ENCODE results near the gene BIRC5. TPM values are rescaled to one million over a fixed set of nuclear protein-coding genes. Genes with fewer than 3 reads are reported as not detected.
A peak's percentile ranks its signal among the peaks of the same experiment; 100 is the strongest.
"Not testable (repeated sequence)": the region's sequence is repeated elsewhere in the genome, so short reads cannot be mapped to it uniquely, and the experiment has no call there.

The BIRC5 gene
- polyA plus RNA-seq, result 1 to 10 TPM; 3.6 to 5.5 (median 4.5) TPM

GRCh38 chr17:78214016-78214705 is at the start of gene BIRC5:
TSS of gene BIRC5 (plus strand) at chr17:78214253. CDS start at chr17:78214317, 64 bp downstream.
- Mint-ChIP-seq H3K36me3 (no peaks in the 10 kb centered on the region), H3K4me3 (peak within 1 kb of the TSS; percentile 69 to 85 (median 80)), H3K9me3 (no peaks in the 10 kb centered on the region), H3K27me3 (ENCODE audit: low read depth in 3 of 3) (no peaks in the 10 kb centered on the region), H3K27ac (peak within 1 kb of the TSS in 1 of 6 donors; percentile 34), H3K4me1 (peaks cover 0 to 3% of the 10 kb centered on the region in 2 donors)
- DNase-seq, result peak; percentile 84 to 86 (median 85)

- H3K4me1 Mint-ChIP-seq, result peaks cover 7 to 8% of the 10 kb centered on the region in 2 donors
- no peaks in the 10 kb centered on the region for H3K36me3 Mint-ChIP-seq
- H3K4me3 Mint-ChIP-seq, result no peak overlapping the region
- DNase-seq, result no peak
- H3K27me3 Mint-ChIP-seq (ENCODE audit: low read depth in 3 of 3), result peaks cover 0 to 1% (median 0%) of the 10 kb centered on the region in 3 donors
- H3K27ac Mint-ChIP-seq, result no peak overlapping the region
- H3K9me3 Mint-ChIP-seq, result no peaks in the 10 kb centered on the region
These were observed 49.1 kb upstream of the BIRC5 start for GRCh38 chr17:78164748-78165607.

GRCh38 chr17:78166416-78166815 is 47.6 kb upstream of the BIRC5 start:
- H3K27me3 Mint-ChIP-seq (ENCODE audit: low read depth in 3 of 3), result peaks cover 0 to 1% (median 0%) of the 10 kb centered on the region in 3 donors
- no peak overlapping the region for H3K4me3 Mint-ChIP-seq
- no peak for DNase-seq
- no peaks in the 10 kb centered on the region for H3K36me3 Mint-ChIP-seq
- no peak overlapping the region for H3K27ac Mint-ChIP-seq
- H3K9me3 Mint-ChIP-seq, result no peaks in the 10 kb centered on the region
- H3K4me1 Mint-ChIP-seq, result peaks cover 12 to 13% of the 10 kb centered on the region in 2 donors

GRCh38 chr17:78168242-78168902 is 45.7 kb upstream of the BIRC5 start, which contains the start of gene SYNGR2:
TSS of gene SYNGR2 (plus strand) at chr17:78168581. CDS start at chr17:78168617, 36 bp downstream.
- peak within 1 kb of the TSS; percentile 53 to 78 (median 62) for H3K4me3 Mint-ChIP-seq
- DNase-seq, result peak; percentile 82 to 87 (median 87)
- H3K4me1 Mint-ChIP-seq, result peaks cover 22 to 25% of the 10 kb centered on the region in 2 donors
- H3K9me3 Mint-ChIP-seq, result no peaks in the 10 kb centered on the region
- H3K27me3 Mint-ChIP-seq (ENCODE audit: low read depth in 3 of 3), result no peaks in the 10 kb centered on the region
- no peaks in the 10 kb centered on the region for H3K36me3 Mint-ChIP-seq
- H3K27ac Mint-ChIP-seq, result peak within 1 kb of the TSS in 3 of 6 donors; percentile 46 to 60 (median 49)

- peak overlapping the region in 3 of 6 donors; percentile 23 to 31 (median 28) for H3K27ac Mint-ChIP-seq
- H3K27me3 Mint-ChIP-seq (ENCODE audit: low read depth in 3 of 3), result no peaks in the 10 kb centered on the region
- H3K4me1 Mint-ChIP-seq, result peaks cover 26 to 29% of the 10 kb centered on the region in 2 donors
- DNase-seq, result peak in 2 of 3 donors; percentile 32 to 37
- no peaks in the 10 kb centered on the region for H3K36me3 Mint-ChIP-seq
- peak overlapping the region; percentile 35 to 67 (median 53) for H3K4me3 Mint-ChIP-seq
- no peaks in the 10 kb centered on the region for H3K9me3 Mint-ChIP-seq
These were observed 44.9 kb upstream of the BIRC5 start for GRCh38 chr17:78168903-78169793.

GRCh38 chr17:78170692-78171590 is 43.1 kb upstream of the BIRC5 start:
- DNase-seq, result no peak
- H3K36me3 Mint-ChIP-seq, result no peaks in the 10 kb centered on the region
- peak overlapping the region; percentile 3 to 64 (median 39) for H3K27ac Mint-ChIP-seq
- H3K9me3 Mint-ChIP-seq, result no peaks in the 10 kb centered on the region
- H3K27me3 Mint-ChIP-seq (ENCODE audit: low read depth in 3 of 3), result peaks cover 0 to 3% (median 2%) of the 10 kb centered on the region in 3 donors
- H3K4me1 Mint-ChIP-seq, result peaks cover 26 to 29% of the 10 kb centered on the region in 2 donors
- peak overlapping the region; percentile 9 to 67 (median 35) for H3K4me3 Mint-ChIP-seq

- not testable (repeated sequence) for H3K9me3 Mint-ChIP-seq; H3K27me3 Mint-ChIP-seq (ENCODE audit: low read depth in 3 of 3); H3K36me3 Mint-ChIP-seq; DNase-seq; H3K4me3 Mint-ChIP-seq
- peak overlapping the region in 1 of 6 donors; percentile 34 for H3K27ac Mint-ChIP-seq
- peaks cover 29% of the 10 kb centered on the region in 2 donors for H3K4me1 Mint-ChIP-seq
These were observed 42.3 kb upstream of the BIRC5 start for GRCh38 chr17:78171591-78172248.

- Mint-ChIP-seq H3K27me3 (ENCODE audit: low read depth in 3 of 3) (peaks cover 0 to 3% (median 2%) of the 10 kb centered on the region in 3 donors), H3K4me3 (no peak overlapping the region), H3K4me1 (peaks cover 29 to 31% of the 10 kb centered on the region in 2 donors), H3K36me3 (no peaks in the 10 kb centered on the region), H3K27ac (peak overlapping the region in 4 of 6 donors; percentile 50 to 75 (median 61)), H3K9me3 (no peaks in the 10 kb centered on the region)
- no peak for DNase-seq
These were observed 41.6 kb upstream of the BIRC5 start for GRCh38 chr17:78172249-78173051.

- H3K4me3 Mint-ChIP-seq, result no peak overlapping the region
These were observed 40.8 kb upstream of the BIRC5 start for GRCh38 chr17:78173097-78173715.

GRCh38 chr17:78174346-78174869 is 39.6 kb upstream of the BIRC5 start:
- Mint-ChIP-seq H3K4me1 (peaks cover 36 to 38% of the 10 kb centered on the region in 2 donors), H3K4me3 (no peak overlapping the region), H3K27ac (peak overlapping the region in 1 of 6 donors; percentile 75), H3K9me3 (no peaks in the 10 kb centered on the region), H3K27me3 (ENCODE audit: low read depth in 3 of 3) (peaks cover 0 to 3% (median 2%) of the 10 kb centered on the region in 3 donors), H3K36me3 (no peaks in the 10 kb centered on the region)
- no peak for DNase-seq

More at GRCh38 chr17:78173097-78173715, 40.8 kb upstream of the BIRC5 start:
- Mint-ChIP-seq H3K9me3 (no peaks in the 10 kb centered on the region), H3K27ac (peak overlapping the region; percentile 18 to 75 (median 56)), H3K27me3 (ENCODE audit: low read depth in 3 of 3) (peaks cover 0 to 3% (median 2%) of the 10 kb centered on the region in 3 donors), H3K4me1 (peaks cover 29 to 31% of the 10 kb centered on the region in 2 donors), H3K36me3 (no peaks in the 10 kb centered on the region)
- DNase-seq, result no peak

All from immature natural killer cell (primary cell).